ENCODE data around the gene KCNMA1.
"Not testable (repeated sequence)": the region's sequence is repeated elsewhere in the genome, so short reads cannot be mapped to it uniquely, and the experiment has no call there.

The KCNMA1 gene

GRCh38 chr10:77416311-77417135 lies 221.1 kb downstream of the KCNMA1 start:
- peak; percentile 97 for DNase-seq (ENCODE audit: low read depth)

- DNase-seq (ENCODE audit: low read depth), result no peak
These were observed 222.2 kb downstream of the KCNMA1 start for GRCh38 chr10:77415313-77415960.

GRCh38 chr10:77413231-77413630 lies 224.4 kb downstream of the KCNMA1 start:
- no peak for DNase-seq (ENCODE audit: low read depth)

GRCh38 chr10:77412573-77413133 lies 225.0 kb downstream of the KCNMA1 start:
- DNase-seq (ENCODE audit: low read depth), result not testable (repeated sequence)

GRCh38 chr10:77411805-77412204 lies 225.8 kb downstream of the KCNMA1 start:
- DNase-seq (ENCODE audit: low read depth), result no peak

- no peak for DNase-seq (ENCODE audit: low read depth)
These were observed 227.1 kb downstream of the KCNMA1 start for GRCh38 chr10:77410523-77410922.

GRCh38 chr10:77409697-77410471 lies 227.7 kb downstream of the KCNMA1 start:
- DNase-seq (ENCODE audit: low read depth), result no peak

GRCh38 chr10:77408259-77408658 lies 229.3 kb downstream of the KCNMA1 start:
- no peak for DNase-seq (ENCODE audit: low read depth)

GRCh38 chr10:77406764-77407430 lies 230.7 kb downstream of the KCNMA1 start:
- DNase-seq (ENCODE audit: low read depth), result no peak

- DNase-seq (ENCODE audit: low read depth), result peak; percentile 92
These were observed 231.8 kb downstream of the KCNMA1 start for GRCh38 chr10:77405771-77406241.

- DNase-seq (ENCODE audit: low read depth), result no peak
These were observed 232.8 kb downstream of the KCNMA1 start for GRCh38 chr10:77404810-77405209.

- no peak for DNase-seq (ENCODE audit: low read depth)
These were observed 233.8 kb downstream of the KCNMA1 start for GRCh38 chr10:77403761-77404160.

- no peak for DNase-seq (ENCODE audit: low read depth)
These were observed 235.9 kb downstream of the KCNMA1 start for GRCh38 chr10:77401683-77402082.

- DNase-seq (ENCODE audit: low read depth), result no peak
These were observed 237.6 kb downstream of the KCNMA1 start for GRCh38 chr10:77400033-77400432.

GRCh38 chr10:77398986-77399755 lies 238.4 kb downstream of the KCNMA1 start:
- DNase-seq (ENCODE audit: low read depth), result no peak

- no peak for DNase-seq (ENCODE audit: low read depth)
These were observed 239.1 kb downstream of the KCNMA1 start for GRCh38 chr10:77398558-77398957.

GRCh38 chr10:77397103-77397502 lies 240.5 kb downstream of the KCNMA1 start:
- DNase-seq (ENCODE audit: low read depth), result no peak

GRCh38 chr10:77396290-77396689 lies 241.3 kb downstream of the KCNMA1 start:
- no peak for DNase-seq (ENCODE audit: low read depth)

- DNase-seq (ENCODE audit: low read depth), result no peak
These were observed 243.6 kb downstream of the KCNMA1 start for GRCh38 chr10:77393821-77394501.

GRCh38 chr10:77393411-77393810 lies 244.2 kb downstream of the KCNMA1 start:
- no peak for DNase-seq (ENCODE audit: low read depth)
